HL-60 (cell line): ENCODE measurements around the gene PRDM1.

Experiments
- GABPA ChIP-seq: IDR thresholded peaks from 2 replicates; pipeline ENCODE4 v1.6.1; 2012; ENCODE audit warnings: low read depth
- POLR2AphosphoS5 ChIP-seq: IDR thresholded peaks from 2 replicates; pipeline ENCODE4 v1.6.1; 2012; ENCODE audit warnings: low read depth
- SPI1 ChIP-seq: IDR thresholded peaks from 2 replicates; pipeline ENCODE4 v1.6.1; 2012; ENCODE audit warnings: low read depth, mild to moderate bottlenecking, borderline replicate concordance
- TF ChIP-seq, protein P1 (sequence below): IDR thresholded peaks from one replicate; pipeline ENCODE4 v1.5.1; 2011; ENCODE audit warnings: low read length, control low read depth, inconsistent platforms; ENCODE audit not compliant: insufficient read depth
- TF ChIP-seq, protein P2 (sequence below): IDR thresholded peaks from 2 replicates; pipeline ENCODE4 v1.6.1; 2012; ENCODE audit warnings: low read depth; ENCODE audit not compliant: insufficient replicate concordance

DNA sequence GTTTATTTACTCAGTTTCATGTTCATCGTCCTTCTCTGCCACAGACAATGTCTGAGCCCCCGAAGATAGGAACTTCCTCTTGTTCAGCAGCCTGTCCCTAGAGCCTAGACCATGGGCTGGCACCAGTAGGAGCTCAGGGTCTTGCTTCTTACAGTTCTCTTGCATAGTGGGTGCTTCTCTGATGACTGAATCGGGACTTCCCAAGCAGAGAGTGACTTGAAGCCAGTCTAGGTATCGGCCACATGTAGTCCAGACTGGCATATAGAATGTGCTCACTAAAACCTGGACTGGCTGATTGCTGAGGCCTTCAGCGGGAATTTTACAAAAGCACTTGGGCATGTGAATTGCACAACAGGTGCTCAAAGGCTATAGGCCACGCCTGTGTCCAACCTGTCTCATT, 52.0 kb downstream of the PRDM1 start:
- TF ChIP-seq, protein P1, sequence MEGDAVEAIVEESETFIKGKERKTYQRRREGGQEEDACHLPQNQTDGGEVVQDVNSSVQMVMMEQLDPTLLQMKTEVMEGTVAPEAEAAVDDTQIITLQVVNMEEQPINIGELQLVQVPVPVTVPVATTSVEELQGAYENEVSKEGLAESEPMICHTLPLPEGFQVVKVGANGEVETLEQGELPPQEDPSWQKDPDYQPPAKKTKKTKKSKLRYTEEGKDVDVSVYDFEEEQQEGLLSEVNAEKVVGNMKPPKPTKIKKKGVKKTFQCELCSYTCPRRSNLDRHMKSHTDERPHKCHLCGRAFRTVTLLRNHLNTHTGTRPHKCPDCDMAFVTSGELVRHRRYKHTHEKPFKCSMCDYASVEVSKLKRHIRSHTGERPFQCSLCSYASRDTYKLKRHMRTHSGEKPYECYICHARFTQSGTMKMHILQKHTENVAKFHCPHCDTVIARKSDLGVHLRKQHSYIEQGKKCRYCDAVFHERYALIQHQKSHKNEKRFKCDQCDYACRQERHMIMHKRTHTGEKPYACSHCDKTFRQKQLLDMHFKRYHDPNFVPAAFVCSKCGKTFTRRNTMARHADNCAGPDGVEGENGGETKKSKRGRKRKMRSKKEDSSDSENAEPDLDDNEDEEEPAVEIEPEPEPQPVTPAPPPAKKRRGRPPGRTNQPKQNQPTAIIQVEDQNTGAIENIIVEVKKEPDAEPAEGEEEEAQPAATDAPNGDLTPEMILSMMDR, result no peak
- TF ChIP-seq POLR2AphosphoS5 (no peak), GABPA (no peak), SPI1 (no peak)
- TF ChIP-seq, protein P2, sequence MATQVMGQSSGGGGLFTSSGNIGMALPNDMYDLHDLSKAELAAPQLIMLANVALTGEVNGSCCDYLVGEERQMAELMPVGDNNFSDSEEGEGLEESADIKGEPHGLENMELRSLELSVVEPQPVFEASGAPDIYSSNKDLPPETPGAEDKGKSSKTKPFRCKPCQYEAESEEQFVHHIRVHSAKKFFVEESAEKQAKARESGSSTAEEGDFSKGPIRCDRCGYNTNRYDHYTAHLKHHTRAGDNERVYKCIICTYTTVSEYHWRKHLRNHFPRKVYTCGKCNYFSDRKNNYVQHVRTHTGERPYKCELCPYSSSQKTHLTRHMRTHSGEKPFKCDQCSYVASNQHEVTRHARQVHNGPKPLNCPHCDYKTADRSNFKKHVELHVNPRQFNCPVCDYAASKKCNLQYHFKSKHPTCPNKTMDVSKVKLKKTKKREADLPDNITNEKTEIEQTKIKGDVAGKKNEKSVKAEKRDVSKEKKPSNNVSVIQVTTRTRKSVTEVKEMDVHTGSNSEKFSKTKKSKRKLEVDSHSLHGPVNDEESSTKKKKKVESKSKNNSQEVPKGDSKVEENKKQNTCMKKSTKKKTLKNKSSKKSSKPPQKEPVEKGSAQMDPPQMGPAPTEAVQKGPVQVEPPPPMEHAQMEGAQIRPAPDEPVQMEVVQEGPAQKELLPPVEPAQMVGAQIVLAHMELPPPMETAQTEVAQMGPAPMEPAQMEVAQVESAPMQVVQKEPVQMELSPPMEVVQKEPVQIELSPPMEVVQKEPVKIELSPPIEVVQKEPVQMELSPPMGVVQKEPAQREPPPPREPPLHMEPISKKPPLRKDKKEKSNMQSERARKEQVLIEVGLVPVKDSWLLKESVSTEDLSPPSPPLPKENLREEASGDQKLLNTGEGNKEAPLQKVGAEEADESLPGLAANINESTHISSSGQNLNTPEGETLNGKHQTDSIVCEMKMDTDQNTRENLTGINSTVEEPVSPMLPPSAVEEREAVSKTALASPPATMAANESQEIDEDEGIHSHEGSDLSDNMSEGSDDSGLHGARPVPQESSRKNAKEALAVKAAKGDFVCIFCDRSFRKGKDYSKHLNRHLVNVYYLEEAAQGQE, result no peak
